ENCODE results near the gene EVA1C.
"Not testable (repeated sequence)": the region's sequence is repeated elsewhere in the genome, so short reads cannot be mapped to it uniquely, and the experiment has no call there.

EVA1C gene

GRCh38 chr21:32442566-32443318 lies 30.2 kb downstream of the EVA1C start:
- TF ChIP-seq, protein P1, sequence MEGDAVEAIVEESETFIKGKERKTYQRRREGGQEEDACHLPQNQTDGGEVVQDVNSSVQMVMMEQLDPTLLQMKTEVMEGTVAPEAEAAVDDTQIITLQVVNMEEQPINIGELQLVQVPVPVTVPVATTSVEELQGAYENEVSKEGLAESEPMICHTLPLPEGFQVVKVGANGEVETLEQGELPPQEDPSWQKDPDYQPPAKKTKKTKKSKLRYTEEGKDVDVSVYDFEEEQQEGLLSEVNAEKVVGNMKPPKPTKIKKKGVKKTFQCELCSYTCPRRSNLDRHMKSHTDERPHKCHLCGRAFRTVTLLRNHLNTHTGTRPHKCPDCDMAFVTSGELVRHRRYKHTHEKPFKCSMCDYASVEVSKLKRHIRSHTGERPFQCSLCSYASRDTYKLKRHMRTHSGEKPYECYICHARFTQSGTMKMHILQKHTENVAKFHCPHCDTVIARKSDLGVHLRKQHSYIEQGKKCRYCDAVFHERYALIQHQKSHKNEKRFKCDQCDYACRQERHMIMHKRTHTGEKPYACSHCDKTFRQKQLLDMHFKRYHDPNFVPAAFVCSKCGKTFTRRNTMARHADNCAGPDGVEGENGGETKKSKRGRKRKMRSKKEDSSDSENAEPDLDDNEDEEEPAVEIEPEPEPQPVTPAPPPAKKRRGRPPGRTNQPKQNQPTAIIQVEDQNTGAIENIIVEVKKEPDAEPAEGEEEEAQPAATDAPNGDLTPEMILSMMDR (conservative IDR thresholded peaks at IDR 0.05; ENCODE audit: low read depth, low read length), result no peak
- DNase-seq (ENCODE audit: low read depth), result peak; percentile 31
- H3K4me3 ChIP-seq (ENCODE audit: low read depth, low read length), result no peak overlapping the region

DNA sequence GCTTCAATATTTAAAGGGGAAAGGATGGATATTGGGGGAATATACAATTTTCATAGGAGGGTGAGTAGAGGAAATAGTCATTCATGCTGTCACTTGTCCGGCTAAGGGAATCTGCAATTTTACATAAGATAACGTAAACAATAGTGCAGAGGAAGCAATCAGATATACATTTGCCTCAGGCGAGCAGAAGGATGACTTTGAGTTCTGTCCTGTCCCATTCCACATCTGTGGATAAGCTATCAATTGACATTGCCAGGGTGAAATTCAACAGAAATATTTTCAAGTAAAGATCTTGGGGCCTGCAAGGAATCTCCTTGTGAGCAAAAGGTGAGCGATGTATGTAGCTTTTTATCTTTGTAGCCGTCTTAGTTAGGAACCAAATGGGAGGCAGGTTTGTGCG lies 32.6 kb downstream of the EVA1C start:
- no peak overlapping the region for H3K4me3 ChIP-seq (ENCODE audit: low read depth, low read length)
- DNase-seq (ENCODE audit: low read depth), result no peak
- TF ChIP-seq, protein P1 (conservative IDR thresholded peaks at IDR 0.05; ENCODE audit: low read depth, low read length), result no peak

- DNase-seq (ENCODE audit: low read depth); H3K4me3 ChIP-seq (ENCODE audit: low read depth, low read length): not testable (repeated sequence)
These were observed 33.9 kb downstream of the EVA1C start for GRCh38 chr21:32446440-32446839.

GRCh38 chr21:32447224-32447623 lies 34.7 kb downstream of the EVA1C start:
- TF ChIP-seq, protein P1 (conservative IDR thresholded peaks at IDR 0.05; ENCODE audit: low read depth, low read length), result no peak
- no peak overlapping the region for H3K4me3 ChIP-seq (ENCODE audit: low read depth, low read length)
- no peak for DNase-seq (ENCODE audit: low read depth)

GRCh38 chr21:32448803-32449594 lies 36.5 kb downstream of the EVA1C start:
- no peak overlapping the region for H3K4me3 ChIP-seq (ENCODE audit: low read depth, low read length)
- DNase-seq (ENCODE audit: low read depth), result no peak
- TF ChIP-seq, protein P1 (conservative IDR thresholded peaks at IDR 0.05; ENCODE audit: low read depth, low read length), result no peak

GRCh38 chr21:32450881-32451701 lies 38.6 kb downstream of the EVA1C start:
- DNase-seq (ENCODE audit: low read depth); H3K4me3 ChIP-seq (ENCODE audit: low read depth, low read length): not testable (repeated sequence)

- not testable (repeated sequence) for H3K4me3 ChIP-seq (ENCODE audit: low read depth, low read length); DNase-seq (ENCODE audit: low read depth)
These were observed 39.7 kb downstream of the EVA1C start for GRCh38 chr21:32452191-32452590.

- DNase-seq (ENCODE audit: low read depth), result no peak
- TF ChIP-seq, protein P1 (conservative IDR thresholded peaks at IDR 0.05; ENCODE audit: low read depth, low read length), result no peak
- H3K4me3 ChIP-seq (ENCODE audit: low read depth, low read length), result no peak overlapping the region
These were observed 40.1 kb downstream of the EVA1C start for GRCh38 chr21:32452641-32453040.
